Erythroblast (primary cell): ENCODE data around the gene NDOR1.
A peak's percentile ranks its signal among the peaks of the same experiment; 100 is the strongest.

ENCODE experiments used
- DNase-seq, 2 experiments: peaks; one replicate each; lab custom pipeline; 2025; lab: John Stamatoyannopoulos, UW
- GATA1 ChIP-seq: IDR thresholded peaks from 2 replicates; pipeline ENCODE4 v1.6.1; 2011; ENCODE audit warnings: low read depth, mild to moderate bottlenecking, control low read depth, low read length, moderate library complexity
- POLR2A ChIP-seq: IDR thresholded peaks from 2 replicates; pipeline ENCODE4 v1.6.1; 2011; ENCODE audit warnings: mild to moderate bottlenecking, low read length

NDOR1 gene

DNA sequence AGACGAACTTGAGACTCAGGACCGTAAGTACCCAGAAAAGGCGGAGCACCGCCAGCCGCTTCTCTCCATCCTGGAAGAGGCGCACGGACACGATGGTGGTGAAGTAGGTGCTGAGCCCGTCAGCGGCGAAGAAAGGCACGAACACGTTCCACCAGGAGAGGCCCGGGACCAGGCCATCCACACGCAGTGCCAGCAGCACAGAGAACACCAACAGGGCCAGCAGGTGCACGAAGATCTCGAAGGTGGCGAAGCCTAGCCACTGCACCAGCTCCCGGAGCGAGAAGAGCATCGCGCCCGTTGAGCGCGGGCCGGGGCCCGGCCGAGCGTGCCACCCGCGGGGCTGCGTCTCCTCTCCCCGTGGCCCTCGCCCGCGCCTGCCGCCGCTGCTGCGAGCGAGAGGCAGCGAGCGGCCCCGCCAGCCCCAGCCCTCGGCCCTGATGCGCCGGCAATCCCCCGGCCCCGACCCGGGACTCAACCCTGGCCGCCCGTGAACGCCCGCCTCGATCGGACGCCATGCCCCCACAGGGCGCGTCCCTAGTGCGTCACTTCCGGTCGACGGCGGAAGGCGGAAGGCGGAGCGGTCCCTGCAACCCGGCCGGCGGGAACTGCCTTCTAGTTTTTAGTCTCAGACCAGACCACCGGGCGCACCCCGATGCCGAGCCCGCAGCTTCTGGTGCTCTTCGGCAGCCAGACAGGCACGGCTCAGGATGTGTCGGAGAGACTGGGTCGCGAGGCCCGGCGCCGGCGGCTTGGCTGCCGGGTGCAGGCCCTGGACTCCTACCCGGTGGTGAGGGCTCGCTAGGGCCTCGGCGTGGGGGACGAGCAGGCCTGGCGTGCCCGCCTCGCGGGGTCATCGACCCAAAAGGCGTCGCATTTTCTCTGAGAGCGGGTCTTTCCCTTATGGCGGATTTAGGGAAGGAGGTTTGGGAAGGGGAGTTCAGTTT is at the start of gene NDOR1, which contains the start of gene TMEM203:
TSS of gene NDOR1 (plus strand) at position 575 of the 944 bp plus-strand sequence. CDS start at position 653, 78 bp downstream.
TSS of gene TMEM203 (minus strand) at position 523 of the 944 bp plus-strand sequence. CDS start at position 289, 234 bp downstream.
- TF ChIP-seq GATA1 (no peak), POLR2A (peak; percentile 87)
- peak; percentile 94 to 96 for DNase-seq

DNA sequence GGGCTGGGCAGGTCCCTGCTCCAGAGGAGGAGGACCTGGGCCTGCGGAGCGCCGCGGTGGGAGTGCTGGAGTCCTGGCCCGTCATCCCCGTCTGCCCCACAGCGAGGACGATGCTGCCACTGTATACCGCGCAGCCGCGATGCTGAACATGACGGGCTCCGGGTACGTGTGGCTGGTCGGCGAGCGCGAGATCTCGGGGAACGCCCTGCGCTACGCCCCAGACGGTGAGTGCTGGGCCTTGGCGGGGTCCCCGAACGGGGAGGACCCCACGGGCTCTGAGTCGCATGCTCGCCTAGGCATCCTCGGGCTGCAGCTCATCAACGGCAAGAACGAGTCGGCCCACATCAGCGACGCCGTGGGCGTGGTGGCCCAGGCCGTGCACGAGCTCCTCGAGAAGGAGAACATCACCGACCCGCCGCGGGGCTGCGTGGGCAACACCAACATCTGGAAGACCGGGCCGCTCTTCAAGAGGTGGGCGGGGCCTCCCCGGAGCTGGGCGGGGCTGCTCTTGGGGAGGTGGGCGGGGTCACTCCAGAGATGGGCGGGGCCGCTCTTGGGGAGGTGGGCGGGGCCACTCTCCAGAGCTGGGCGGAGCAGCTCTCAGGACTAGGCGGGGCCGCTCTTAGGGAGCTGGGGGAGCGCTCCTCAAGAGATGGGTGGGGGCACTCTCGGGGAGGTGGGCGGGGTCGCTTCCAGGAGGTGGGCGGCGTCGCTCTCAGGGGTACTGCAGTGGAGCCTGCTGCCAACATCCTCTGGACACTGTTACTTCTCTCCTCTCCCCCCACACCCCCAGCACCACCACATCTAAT is 48.7 kb upstream of the NDOR1 start:
- TF ChIP-seq GATA1 (no peak), POLR2A (no peak)
- peak; percentile 84 to 93 for DNase-seq

DNA sequence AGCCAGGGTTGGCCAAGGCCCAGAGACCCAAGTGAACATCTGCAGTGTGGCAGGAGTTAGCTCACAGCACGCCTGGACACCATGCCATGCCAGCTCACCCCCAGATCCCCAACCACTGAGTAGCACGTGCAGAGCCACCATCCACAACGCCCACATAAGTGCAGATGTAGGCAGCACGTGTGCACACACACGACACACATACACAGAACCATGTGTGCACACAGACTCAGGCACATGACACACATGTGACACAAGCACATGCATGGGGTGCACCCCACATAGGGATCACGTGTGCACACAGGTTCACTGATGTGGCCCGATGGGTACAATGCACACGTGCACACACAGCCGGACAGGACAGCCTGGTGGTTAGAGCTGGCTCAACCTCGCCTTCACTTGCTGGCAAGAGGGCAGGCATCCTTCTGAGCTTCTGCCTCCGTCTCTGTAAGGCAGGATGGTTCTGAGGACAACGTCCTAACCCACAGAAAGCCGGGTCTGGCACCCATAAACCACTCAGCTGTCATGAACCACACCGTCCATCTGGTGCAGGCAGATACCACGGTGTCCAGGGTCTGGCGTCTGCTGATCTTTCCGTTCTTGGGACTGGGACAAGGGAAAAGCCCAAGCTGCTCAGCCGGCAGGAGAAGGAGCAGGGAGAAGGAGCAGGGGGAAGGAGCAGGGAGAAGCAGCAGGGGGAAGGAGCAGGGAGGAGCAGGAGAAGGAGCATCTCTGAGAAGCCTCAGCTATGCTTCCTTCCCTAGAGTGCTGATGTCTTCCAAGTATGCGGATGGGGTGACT is 47.7 kb upstream of the NDOR1 start:
- no peak for TF ChIP-seq POLR2A
- peak; percentile 47 to 49 for DNase-seq

DNA sequence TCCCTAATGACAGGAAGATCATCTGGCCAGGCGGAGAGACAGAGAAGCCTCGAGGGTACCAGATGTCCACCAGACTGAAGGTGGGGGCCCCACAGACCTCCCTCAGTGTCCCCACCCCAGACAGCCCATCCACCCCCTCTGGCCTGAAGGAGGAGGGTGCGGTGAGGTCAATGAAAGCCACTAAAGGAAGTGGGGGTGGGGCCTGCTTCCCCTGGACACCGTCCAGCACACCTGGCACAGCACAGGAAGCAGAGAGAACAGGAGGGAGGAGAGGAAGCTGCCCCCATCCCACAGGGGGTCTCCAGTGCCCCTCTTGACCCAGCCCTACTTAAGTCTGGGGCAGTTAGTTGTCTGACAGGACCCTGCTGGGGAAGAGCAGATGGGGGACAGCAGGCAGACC is 46.9 kb upstream of the NDOR1 start:
- TF ChIP-seq POLR2A, result no peak
- no peak for TF ChIP-seq GATA1
- no peak for DNase-seq

DNA sequence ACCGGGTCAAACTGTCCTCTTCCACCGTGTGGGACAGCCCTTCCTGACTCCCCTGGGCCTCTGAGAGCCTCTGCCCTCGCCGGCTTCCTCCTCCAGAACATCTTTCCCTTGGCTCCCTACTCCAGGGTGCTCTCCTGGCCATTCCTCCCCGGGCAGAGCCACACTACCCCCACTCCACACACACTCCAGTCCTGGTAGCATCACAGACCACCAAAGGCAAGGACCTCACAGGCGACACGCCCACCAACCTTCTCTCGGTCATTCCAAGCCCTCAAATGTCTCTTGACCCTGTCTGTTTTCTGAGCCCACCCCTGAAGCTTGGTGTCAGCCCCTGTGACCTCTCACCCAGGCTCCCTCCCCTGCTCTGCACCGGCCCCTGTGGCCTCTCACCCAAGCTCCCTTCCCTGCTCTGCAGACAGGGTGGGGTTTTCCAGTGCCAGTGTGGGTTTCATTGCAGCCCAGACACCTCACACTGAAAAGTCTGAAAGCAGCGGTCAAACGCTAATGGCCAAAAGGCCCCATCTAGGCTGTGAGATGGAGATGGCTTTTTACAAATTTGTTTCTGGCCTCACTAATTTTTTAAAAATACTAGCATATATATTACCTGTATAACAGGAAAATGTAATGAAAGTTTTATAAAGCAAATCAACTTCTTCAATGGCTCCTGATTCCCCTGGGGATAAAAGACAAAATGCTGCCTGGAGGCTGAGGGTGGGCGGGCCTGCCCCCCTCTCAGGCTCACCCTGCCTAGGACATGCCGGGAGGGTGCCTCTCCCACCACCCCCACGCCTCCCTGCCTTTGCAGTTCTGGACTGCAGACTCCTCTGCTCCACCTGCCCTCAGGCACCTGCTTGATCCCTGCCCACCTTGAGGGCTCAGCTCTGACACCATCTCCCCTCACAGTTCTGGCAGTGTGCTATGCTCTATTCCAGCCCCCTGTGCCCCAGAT is 46.1 kb upstream of the NDOR1 start:
- TF ChIP-seq GATA1, result no peak
- no peak for TF ChIP-seq POLR2A
- DNase-seq, result no peak

DNA sequence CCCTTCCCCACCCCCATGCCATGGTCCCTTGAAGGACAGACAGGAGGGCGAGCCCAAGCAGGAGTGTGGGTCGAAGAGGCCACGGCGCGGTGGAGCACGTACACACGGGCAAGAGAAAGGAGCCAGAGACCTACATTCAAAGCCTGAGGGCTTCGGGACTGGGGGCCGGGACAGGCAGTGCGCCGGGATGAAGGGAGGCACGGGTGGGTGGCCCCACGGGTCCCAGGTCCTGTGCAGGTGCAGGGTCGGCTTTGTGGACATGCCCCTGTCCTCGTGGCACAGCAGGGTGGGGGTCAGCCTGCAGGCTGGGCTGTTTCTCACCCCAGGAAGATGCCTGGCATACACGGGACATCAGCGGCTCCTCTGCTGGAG is 45.5 kb upstream of the NDOR1 start:
- no peak for DNase-seq
- TF ChIP-seq GATA1, result no peak
- TF ChIP-seq POLR2A, result no peak

DNA sequence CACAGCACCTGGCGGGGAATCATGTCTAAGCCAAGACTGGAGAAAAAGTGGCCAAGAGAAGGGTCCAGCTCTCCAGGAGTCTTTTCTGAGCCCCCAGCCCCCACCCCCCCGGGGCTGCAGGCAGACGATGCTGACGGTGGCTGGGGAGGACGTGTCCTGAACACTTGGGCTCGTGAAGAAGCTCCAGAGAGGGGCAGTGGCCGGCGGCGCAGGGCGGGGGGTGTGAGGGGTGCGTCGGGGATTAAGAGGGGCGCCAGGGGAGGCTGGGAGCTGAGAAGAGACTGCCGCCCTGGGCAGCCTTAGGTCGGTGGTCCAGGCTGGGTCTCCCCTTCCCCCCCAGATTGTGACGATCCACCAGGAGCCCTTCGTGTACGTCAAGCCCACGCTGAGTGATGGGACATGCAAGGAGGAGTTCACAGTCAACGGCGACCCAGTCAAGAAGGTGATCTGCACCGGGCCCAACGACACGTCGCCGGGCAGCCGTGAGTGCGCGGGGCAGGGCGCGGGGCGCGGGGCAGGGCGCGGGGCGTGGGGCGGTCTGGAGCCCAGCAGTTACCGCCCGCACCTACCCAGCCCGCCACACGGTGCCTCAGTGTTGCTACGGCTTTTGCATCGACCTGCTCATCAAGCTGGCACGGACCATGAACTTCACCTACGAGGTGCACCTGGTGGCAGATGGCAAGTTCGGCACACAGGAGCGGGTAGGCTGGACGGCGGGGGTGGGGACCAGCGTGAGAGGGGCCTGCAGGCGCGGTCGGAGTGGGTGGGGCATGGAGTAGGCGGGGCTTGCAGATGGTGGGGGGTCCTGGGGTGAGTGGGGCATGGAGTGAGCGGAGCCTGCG is 44.6 kb upstream of the NDOR1 start:
- DNase-seq, result no peak
- TF ChIP-seq POLR2A (no peak), GATA1 (no peak)

DNA sequence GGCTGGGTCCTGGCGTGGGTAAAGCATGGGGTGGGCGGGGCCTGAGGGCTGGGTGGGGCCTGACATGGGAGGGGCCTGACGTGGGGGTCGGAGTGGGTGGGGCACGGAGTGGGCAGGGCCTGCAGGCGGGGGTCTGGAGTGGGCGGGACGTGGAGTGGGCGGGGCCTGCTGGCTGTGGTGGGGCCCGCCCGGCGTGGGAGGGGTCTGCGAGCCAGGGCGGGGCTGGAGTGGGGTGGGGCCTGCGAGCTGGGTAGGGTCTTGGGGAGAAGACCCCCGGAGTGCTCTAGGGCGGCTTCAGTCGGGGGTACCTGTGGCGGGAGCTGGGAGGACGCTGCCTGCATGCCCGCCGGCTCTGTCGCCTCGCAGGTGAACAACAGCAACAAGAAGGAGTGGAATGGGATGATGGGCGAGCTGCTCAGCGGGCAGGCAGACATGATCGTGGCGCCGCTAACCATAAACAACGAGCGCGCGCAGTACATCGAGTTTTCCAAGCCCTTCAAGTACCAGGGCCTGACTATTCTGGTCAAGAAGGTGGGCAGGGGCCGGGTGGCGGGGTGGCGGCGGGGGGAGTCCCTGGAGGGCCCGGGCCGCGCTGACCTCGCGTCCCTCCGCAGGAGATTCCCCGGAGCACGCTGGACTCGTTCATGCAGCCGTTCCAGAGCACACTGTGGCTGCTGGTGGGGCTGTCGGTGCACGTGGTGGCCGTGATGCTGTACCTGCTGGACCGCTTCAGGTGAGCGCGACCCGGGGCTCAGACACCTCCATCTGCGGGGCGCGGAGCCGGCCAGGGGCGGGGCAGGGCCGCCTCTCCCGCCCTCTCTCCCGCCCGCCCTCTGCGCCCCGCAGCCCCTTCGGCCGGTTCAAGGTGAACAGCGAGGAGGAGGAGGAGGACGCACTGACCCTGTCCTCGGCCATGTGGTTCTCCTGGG is 43.7 kb upstream of the NDOR1 start:
- TF ChIP-seq POLR2A, result no peak
- TF ChIP-seq GATA1, result no peak
- peak; percentile 29 to 37 for DNase-seq

DNA sequence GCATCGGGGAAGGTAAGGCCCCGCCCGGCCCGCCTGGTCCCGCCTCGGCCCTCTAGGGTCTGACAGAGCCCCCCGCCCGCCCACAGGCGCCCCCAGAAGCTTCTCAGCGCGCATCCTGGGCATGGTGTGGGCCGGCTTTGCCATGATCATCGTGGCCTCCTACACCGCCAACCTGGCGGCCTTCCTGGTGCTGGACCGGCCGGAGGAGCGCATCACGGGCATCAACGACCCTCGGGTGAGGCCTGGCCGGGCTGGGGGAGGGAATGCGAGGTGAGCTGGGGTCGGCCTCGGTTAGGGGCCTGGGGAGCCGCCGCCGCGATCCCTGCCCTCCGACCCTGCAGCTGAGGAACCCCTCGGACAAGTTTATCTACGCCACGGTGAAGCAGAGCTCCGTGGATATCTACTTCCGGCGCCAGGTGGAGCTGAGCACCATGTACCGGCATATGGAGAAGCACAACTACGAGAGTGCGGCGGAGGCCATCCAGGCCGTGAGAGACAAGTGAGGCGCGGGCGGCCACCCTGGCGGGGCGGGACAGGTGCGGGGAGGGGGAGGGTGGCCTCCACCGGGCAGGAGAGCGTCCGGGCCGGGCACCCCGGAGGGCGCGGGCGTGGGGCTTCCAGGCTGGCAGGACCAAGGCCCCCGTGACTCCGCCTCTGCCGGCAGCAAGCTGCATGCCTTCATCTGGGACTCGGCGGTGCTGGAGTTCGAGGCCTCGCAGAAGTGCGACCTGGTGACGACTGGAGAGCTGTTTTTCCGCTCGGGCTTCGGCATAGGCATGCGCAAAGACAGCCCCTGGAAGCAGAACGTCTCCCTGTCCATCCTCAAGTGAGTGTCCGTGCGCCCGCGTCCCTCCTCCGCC is 42.8 kb upstream of the NDOR1 start:
- peak; percentile 36 to 54 for DNase-seq
- no peak for TF ChIP-seq POLR2A
- TF ChIP-seq GATA1, result no peak

DNA sequence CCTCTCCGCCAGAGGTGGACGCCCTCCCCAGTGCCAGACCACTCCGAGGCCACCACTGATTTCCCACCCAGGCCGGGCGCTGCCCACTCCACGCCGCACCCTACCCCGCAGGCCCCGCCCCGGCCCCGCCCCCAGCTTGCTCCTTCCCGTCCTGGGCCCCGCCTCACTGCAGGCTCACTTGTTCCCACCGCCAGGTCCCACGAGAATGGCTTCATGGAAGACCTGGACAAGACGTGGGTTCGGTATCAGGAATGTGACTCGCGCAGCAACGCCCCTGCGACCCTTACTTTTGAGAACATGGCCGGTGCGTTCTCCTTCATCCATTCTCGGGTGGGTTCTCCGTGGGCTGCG is 42.2 kb upstream of the NDOR1 start:
- TF ChIP-seq GATA1, result no peak
- no peak for TF ChIP-seq POLR2A
- no peak for DNase-seq
